Stimulated activated CD4-positive, alpha-beta T cell treated with anti-CD3 and anti-CD28 coated beads, Interleukin-4, amount 100 ng/mL, for 4 hours (primary cell): ENCODE measurements around the gene LIME1.
A peak's percentile ranks its signal among the peaks of the same experiment; 100 is the strongest.

Experiments
- DNase-seq, 2 experiments: peaks; one replicate each; pipeline ENCODE4 v3.0.0-alpha.2; 2020

The LIME1 gene, protein sequence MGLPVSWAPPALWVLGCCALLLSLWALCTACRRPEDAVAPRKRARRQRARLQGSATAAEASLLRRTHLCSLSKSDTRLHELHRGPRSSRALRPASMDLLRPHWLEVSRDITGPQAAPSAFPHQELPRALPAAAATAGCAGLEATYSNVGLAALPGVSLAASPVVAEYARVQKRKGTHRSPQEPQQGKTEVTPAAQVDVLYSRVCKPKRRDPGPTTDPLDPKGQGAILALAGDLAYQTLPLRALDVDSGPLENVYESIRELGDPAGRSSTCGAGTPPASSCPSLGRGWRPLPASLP

DNA sequence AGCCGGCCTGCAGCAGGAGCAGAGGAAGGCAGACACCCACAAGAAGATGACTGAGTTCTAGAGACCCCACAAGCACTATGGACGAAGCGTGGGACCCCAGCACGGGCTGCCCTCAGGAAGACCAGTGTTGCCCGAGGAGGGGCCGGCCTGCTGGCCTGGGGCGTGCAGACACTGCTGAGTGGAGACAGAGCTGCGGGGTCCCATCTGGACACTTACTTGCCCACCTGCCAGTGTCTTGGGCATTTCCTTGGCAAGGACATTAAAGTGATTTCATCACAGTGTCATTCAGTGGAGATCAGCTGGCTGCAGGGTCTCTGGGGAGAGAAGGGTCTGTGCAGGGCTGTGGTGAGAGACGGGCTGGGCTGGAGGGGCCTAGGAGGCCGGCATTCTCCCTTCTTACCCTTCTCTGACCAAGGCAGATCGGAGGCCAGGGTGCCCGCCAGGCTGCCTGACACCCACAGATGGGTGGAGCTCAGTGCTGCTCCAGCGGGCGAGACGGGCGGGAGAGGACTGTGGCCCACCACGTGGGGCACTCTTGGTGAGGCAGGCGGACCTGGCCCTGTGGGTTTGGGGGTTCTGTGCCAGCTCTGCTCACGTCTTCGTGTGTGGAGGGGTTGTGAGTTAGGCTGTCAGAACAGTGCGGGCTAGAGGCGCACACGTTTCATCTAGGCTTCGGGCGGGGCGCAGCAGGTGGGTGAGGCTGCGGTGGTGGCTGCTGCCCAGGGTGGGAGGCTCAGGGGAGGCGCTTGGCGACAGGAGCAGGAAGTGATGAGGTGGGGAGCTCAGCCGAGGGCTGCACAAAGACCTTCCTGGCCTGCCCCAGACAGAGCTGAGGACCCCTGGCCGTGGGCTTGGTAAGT, at the start of gene LIME1:
Gene LIME1, plus strand, starts transcription at position 806 of the 860 bp plus-strand sequence. CDS start 886 bp downstream, outside the sequence.
- DNase-seq, result peak; percentile 51 to 72

DNA sequence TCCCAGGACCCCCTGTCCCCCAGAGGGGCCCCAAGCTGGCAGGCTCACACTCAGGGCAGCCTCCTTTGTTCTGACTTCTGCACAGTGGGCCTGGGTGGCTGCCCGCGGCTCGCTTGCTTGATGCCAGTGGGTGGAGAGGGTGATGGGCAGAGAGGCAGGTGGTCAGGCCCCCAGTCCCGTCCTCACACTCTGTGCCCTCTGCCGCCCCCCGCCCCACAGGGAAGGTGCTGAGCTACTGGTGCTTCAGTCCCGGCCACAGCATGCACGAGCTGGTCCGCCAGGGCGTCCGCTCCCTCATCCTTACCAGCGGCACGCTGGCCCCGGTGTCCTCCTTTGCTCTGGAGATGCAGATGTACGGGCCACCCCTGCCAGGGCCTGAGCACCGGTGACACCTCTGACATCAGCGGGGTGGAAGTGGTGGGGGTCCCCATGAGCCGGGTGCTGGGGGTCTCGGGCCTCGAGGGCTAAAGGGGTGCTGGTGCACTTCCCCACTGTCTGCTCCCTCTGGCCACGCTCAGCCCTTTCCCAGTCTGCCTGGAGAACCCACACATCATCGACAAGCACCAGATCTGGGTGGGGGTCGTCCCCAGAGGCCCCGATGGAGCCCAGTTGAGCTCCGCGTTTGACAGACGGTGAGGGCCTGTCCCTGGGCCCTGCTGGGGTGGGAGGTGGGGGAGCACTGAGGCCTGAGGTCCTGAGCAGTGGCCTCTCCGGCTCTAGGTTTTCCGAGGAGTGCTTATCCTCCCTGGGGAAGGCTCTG, 48.9 kb upstream of the LIME1 start:
- no peak for DNase-seq

DNA sequence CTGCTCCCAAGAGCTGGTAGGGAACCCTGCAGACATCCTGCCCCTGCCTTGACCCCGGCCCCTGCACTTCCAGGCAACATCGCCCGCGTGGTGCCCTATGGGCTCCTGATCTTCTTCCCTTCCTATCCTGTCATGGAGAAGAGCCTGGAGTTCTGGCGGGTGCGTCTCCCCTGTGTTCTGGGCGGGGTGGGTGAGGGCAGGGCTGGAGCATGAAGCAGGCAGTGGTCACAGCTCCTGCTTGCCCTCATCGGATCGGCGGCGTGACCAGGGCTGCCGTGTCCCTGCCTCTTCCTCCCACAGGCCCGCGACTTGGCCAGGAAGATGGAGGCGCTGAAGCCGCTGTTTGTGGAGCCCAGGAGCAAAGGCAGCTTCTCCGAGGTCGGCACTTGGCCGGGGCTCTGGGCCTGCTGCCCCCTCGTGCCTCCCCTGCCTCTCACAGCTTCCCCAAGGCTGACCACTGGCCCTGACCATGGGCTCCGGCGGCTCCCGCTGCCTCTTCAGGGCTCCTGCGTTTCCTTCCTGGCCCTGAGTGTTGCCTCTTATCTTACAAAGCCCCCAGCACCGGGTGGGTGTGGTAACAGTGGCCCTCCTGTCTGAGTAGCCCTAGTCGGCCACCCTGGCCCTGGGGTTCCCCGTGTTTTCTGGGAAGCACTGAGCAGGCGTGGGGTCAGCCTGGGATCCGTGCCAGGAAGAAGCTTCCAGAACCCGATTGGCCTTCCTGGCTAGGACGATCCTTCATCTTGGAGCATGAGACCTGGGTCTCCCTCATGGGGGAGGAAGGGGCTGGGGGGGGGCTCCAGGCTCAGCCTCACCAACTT, 48.0 kb upstream of the LIME1 start:
- DNase-seq, result no peak

DNA sequence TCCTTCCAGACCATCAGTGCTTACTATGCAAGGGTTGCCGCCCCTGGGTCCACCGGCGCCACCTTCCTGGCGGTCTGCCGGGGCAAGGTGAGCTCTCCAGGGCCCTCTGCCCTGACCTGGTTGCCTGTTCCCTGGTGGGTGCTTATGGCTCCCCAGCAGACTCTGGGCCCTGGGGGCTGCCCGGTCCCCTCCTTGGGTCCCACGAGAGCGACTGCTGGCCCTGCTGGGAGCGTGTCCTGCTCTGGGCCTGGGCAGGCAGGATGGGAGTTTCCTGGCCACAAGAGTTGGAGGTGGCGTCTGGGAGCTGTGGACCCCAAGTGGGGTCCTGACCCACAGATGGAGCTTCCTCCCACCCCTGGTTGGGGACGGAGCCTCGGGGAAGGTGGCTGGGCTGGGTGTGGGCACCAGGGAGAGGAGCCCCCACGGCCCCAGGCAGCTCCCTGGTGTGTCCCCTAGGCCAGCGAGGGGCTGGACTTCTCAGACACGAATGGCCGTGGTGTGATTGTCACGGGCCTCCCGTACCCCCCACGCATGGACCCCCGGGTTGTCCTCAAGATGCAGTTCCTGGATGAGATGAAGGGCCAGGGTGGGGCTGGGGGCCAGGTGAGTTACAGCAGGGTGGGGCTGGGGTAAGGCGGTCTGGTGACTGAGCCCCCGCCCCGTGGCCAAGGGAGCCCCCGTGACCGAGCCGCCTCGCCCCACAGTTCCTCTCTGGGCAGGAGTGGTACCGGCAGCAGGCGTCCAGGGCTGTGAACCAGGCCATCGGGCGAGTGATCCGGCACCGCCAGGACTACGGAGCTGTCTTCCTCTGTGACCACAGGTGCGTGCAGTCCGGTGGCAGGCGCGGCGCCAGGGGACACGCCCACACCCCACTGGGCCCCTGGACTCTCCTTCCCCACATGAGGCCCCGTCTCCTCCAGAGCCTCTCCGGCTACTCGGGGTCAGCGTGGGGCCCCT, 47.1 kb upstream of the LIME1 start:
- DNase-seq, result no peak

DNA sequence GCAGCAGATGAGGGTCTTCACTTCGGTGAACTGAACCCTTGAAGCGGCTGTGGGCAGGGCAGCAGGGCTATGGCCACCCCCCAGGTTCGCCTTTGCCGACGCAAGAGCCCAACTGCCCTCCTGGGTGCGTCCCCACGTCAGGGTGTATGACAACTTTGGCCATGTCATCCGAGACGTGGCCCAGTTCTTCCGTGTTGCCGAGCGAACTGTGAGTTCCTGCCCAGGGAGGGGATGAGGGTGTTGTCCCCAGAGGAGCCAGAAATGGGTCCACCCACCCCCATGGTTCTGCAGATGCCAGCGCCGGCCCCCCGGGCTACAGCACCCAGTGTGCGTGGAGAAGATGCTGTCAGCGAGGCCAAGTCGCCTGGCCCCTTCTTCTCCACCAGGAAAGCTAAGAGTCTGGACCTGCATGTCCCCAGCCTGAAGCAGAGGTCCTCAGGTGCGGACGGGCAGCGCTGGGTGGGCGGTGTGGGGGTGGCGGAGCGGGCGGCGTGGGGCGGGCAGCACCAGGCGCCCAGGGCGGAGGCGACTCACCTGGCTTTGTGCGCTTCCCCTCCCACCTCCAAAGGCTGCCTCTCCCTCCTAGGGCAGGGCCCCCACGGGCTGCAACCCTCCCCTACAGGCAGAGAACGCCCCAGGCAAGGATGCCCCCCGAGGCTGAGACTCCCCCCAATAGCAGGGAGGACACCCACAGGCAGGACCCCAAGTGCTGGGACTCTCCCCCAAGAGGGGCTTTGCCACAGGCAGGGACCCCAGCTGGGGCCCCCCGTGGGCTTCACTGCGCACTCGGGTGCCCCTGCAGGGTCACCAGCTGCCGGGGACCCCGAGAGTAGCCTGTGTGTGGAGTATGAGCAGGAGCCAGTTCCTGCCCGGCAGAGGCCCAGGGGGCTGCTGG, 46.2 kb upstream of the LIME1 start:
- DNase-seq, result no peak

DNA sequence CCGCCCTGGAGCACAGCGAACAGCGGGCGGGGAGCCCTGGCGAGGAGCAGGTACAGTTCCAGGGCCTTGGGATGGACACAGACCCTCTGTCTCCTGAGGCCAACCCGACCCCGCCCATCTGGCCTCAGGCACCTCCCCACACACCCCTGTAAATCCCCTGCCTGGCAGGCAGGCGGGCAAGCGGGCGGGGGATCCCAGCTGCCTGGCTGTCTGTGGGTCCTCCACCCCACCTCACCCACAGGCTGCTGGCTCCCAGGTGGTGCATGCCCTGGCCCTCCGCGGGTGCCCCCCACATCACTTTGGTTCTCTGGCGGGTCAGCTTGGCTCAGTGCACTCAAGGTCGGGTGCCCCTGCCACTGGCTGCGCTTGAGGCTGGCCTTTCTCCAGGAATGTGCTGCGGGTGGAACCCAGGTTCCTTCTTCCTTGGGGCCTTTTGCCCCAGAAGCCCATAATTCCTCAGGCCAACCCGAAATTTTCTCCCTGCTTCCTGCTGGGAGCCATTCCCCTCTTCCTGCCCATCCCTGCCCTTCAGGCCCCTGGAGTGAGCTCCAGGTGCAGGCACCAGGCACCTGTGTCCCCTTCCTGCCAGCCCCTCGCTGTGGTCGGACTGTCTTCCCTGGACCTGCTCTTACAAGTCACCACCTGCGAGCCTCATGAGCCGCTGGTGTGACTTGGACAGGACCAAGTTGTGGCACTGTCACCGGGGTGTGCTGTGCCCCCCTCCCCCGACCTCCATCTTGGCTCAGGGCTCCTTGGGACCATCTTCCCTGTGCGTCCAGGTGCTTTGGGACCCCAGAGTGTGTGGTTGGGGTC, 45.4 kb upstream of the LIME1 start:
- DNase-seq, result no peak

DNA sequence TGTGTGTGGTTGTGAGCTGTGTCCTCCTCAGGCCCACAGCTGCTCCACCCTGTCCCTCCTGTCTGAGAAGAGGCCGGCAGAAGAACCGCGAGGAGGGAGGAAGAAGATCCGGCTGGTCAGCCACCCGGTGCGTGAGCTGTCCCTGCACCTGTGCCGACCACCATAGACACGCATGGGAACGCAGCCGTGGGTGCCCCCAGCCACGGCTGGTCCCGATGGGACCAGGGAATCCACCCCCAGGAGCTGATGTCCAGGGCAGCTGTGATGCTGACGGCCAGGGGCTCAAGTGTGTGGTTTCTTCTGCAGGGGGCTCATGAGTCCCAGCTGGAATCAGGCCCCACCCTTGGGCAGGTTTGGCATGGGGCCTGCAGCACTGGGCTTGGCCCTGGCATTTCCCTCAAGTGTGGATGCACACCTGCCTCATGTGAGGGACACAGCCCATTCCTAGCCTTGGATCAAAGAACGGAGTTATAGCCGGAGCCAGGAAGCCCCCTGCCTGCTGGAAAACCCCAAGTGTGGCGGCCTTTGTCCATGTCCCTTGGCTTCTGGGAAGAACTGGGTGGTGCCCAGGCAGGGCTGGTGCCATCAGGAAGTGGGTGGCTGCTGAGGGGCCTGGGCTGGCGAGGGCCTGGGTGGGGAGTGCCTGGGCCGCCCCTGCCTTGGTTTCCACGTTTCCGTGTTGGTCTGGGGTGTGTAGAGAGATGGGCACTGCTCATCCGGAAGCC, 44.6 kb upstream of the LIME1 start:
- DNase-seq, result no peak

DNA sequence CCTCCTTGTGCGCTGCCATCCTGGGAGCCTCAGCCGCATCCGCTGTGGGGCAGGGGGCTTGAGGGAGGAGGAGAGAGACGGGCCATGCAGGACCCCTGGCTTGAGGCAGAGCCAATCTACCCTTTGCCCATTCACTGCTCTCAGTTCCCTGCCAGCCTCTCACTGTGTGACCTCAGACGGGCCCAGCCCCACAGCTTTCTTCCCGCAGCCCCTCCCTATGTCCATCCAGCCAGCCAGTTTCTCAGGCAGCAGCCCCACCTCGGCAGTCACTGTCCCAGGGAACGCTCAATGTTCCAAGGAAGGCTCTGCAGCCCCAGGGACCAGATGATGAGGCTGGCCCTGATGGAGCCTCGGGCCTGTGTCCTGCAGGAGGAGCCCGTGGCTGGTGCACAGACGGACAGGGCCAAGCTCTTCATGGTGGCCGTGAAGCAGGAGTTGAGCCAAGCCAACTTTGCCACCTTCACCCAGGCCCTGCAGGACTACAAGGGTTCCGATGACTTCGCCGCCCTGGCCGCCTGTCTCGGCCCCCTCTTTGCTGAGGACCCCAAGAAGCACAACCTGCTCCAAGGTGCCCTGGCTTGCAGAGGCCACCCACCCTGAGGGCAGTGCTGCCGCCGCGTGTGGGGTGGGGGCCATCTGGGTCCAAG, 43.9 kb upstream of the LIME1 start:
- no peak for DNase-seq

DNA sequence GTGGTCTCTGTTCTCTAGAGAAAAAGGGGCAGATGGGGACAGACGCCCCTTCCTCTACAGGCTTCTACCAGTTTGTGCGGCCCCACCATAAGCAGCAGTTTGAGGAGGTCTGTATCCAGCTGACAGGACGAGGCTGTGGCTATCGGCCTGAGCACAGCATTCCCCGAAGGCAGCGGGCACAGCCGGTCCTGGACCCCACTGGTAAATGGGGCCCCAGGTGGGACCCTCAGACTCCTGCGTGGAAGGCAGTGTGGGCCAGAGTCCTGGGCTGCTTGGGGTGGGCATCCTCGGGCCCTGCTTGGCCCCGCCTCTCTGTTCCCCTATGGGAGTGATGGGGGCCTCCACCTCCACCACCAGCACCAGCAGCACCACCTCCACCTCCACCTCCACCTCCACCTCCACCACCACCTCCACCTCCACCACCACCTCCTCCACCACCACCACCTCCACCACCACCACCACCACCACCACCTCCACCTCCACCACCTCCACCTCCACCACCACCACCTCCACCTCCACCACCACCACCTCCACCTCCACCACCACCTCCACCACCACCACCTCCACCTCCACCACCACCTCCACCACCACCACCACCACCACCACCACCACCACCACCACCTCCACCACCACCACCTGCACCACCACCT, 43.3 kb upstream of the LIME1 start:
- DNase-seq, result no peak

DNA sequence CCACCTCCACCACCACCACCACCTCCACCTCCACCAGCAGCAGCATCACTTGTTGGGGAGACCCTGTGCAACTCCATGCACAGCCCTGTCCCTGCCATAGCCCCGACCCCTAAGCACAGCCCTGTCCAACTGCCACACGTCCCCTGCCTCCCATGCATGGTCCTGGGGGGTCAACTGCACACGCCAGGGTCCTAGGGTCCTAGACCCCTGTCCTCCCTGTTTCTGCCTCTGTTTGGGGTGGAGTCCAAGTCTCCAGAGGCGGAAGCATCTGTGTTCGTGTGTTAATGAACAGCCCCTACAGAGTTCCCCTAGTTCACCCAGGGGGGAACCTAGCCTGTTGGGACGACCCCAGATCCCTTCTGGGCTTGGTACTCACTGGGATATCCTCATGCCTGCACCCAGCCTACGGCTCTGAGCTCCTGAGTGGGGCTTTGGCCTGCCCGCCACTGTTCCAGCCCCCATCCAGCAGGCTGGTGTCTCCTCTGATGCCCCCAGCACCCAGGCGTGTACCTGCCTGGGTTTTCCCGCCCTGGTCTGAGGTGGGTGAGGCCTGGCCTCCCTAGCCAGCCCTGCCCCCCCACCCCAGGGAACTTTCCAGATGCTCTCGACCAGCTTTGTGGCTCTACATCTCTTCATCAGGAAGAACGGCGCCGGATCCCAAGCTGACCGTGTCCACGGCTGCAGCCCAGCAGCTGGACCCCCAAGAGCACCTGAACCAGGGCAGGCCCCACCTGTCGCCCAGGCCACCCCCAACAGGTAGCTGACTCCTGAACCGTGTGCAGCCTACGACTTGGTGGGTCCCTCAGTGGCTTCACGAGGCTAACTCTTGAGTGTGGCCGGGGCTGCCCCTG, 42.5 kb upstream of the LIME1 start:
- no peak for DNase-seq

DNA sequence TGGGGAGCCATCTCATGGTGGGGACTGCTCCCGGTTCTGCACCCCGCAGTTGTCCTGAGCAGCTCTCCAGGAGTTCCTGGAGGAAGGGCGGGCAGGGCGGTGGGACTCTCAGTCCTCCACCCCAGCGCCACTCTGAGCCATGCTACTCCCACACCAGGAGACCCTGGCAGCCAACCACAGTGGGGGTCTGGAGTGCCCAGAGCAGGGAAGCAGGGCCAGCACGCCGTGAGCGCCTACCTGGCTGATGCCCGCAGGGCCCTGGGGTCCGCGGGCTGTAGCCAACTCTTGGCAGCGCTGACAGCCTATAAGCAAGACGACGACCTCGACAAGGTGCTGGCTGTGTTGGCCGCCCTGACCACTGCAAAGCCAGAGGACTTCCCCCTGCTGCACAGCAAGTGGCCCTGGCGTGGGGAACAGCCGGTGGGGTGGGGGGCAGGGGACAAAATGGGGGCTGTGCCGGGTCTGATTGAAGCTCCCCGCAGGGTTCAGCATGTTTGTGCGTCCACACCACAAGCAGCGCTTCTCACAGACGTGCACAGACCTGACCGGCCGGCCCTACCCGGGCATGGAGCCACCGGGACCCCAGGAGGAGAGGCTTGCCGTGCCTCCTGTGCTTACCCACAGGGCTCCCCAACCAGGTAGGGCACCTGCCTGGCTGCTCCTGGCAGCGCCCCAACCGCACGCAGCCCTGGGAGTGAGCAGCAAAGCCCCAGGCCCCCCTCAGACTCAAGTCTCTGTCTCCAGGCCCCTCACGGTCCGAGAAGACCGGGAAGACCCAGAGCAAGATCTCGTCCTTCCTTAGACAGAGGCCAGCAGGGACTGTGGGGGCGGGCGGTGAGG, 41.7 kb upstream of the LIME1 start:
- DNase-seq, result no peak

DNA sequence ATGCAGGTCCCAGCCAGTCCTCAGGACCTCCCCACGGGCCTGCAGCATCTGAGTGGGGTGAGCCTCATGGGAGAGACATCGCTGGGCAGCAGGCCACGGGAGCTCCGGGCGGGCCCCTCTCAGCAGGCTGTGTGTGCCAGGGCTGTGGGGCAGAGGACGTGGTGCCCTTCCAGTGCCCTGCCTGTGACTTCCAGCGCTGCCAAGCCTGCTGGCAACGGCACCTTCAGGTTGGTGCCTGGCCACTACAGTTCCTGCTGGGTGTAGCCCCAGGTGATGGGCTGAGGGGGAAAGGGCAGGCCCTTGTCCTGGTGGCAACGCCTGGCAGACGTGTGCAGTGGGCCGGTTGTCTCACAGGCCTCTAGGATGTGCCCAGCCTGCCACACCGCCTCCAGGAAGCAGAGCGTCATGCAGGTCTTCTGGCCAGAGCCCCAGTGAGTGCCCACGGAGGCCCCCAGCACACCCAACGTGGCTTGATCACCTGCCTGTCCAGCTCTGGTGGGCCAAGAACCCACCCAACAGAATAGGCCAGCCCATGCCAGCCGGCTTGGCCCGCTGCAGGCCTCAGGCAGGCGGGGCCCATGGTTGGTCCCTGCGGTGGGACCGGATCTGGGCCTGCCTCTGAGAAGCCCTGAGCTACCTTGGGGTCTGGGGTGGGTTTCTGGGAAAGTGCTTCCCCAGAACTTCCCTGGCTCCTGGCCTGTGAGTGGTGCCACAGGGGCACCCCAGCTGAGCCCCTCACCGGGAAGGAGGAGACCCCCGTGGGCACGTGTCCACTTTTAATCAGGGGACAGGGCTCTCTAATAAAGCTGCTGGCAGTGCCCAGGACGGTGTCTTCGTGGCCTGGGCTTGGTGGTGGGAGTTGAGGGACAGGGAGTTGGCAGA, 40.8 kb upstream of the LIME1 start:
- no peak for DNase-seq

DNA sequence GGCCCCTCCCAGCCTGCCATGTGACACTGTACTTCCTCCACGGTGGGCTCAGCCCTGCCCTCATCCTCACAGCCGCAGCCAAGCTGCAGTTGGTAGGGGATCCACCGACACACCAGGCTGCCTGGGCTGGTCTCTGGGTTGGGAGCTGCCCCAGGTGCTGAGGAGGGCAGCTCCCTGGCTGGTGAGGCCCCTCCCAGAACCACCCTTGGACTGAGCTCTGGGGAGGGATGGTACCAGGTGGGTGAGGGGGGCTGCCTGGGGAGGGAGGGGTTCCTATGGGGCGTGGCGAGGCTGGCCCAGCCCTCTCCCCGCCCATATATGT, 40.2 kb upstream of the LIME1 start:
- no peak for DNase-seq

DNA sequence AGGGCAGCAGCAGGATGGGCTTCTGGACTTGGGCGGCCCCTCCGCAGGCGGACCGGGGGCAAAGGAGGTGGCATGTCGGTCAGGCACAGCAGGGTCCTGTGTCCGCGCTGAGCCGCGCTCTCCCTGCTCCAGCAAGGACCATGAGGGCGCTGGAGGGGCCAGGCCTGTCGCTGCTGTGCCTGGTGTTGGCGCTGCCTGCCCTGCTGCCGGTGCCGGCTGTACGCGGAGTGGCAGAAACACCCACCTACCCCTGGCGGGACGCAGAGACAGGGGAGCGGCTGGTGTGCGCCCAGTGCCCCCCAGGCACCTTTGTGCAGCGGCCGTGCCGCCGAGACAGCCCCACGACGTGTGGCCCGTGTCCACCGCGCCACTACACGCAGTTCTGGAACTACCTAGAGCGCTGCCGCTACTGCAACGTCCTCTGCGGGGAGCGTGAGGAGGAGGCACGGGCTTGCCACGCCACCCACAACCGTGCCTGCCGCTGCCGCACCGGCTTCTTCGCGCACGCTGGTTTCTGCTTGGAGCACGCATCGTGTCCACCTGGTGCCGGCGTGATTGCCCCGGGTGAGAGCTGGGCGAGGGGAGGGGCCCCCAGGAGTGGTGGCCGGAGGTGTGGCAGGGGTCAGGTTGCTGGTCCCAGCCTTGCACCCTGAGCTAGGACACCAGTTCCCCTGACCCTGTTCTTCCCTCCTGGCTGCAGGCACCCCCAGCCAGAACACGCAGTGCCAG, 39.7 kb upstream of the LIME1 start, which contains the start of gene TNFRSF6B:
Gene TNFRSF6B, plus strand, starts transcription at position 25 of the 729 bp plus-strand sequence. Its CDS starts 116 bp downstream, at position 141.
- DNase-seq, result peak in 1 of 2 experiments; percentile 19
